ENCODE results near the gene ZNF442.
"Not testable (repeated sequence)": the region's sequence is repeated elsewhere in the genome, so short reads cannot be mapped to it uniquely, and the experiment has no call there.

GRCh38 chr19:12362236-12362635 is 3.2 kb downstream of the ZNF442 start:
- not testable (repeated sequence) for TF ChIP-seq REST (IDR thresholded peaks at IDR 0.05; ENCODE audit: low read depth, low read length); EP300 (IDR thresholded peaks at IDR 0.05; ENCODE audit: borderline replicate concordance in 1 of 2, control insufficient read depth in 1 of 2, low read depth in 2 of 2, low read length in 2 of 2); CHD4 (IDR thresholded peaks at IDR 0.05); USF1 (IDR thresholded peaks at IDR 0.05; ENCODE audit: borderline replicate concordance, extremely low read length, insufficient read depth, low read depth, low read length); POLR2A (IDR thresholded peaks at IDR 0.05; ENCODE audit: low read depth, low read length); ETV6 (conservative IDR thresholded peaks at IDR 0.05 in 1 of 2, IDR thresholded peaks at IDR 0.05 in 1 of 2; ENCODE audit: borderline replicate concordance in 1 of 2, low read depth in 1 of 2); MLLT1 (IDR thresholded peaks at IDR 0.05); IRF4 (IDR thresholded peaks at IDR 0.05; ENCODE audit: low read depth, low read length); GABPA (IDR thresholded peaks at IDR 0.05; ENCODE audit: low read depth); CTCF (IDR thresholded peaks at IDR 0.05 in 2 of 3, conservative IDR thresholded peaks at IDR 0.05 in 1 of 3; ENCODE audit: control insufficient read depth in 2 of 3, extremely low read depth in 1 of 3, insufficient read depth in 1 of 3, low read depth in 3 of 3, low read length in 3 of 3); MXI1 (IDR thresholded peaks at IDR 0.05; ENCODE audit: low read depth, low read length); ATF7 (IDR thresholded peaks at IDR 0.05; ENCODE audit: low read depth)

All from GM12878 (cell line).